ENCODE results near the gene HPSE2. TPM values are rescaled to one million over a fixed set of nuclear protein-coding genes. Genes with fewer than 3 reads are reported as not detected.

HPSE2 gene
- total and polyA plus RNA-seq, 7 experiments from 2014 or later, result not detected

GRCh38 chr10:98450618-98451017, 785.0 kb downstream of the HPSE2 start:
- no peak overlapping the region for H3K4me3 ChIP-seq (ENCODE audit: low read length)
- H3K4me1 ChIP-seq (ENCODE audit: control insufficient read depth in 2 of 2, insufficient read depth in 2 of 2, low read length in 2 of 2), result peaks cover 7 to 10% of the 10 kb centered on the region in 2 donors
- POLR2A ChIA-PET, result no interaction called here
- intact Hi-C loops (cut with micrococcal nuclease), result no loop called here
- H3K4me3 Mint-ChIP-seq, result peak overlapping the region in 1 of 10 donors; percentile 13
- peaks cover 6 to 27% (median 10%) of the 10 kb centered on the region in 5 donors for H3K27me3 Mint-ChIP-seq
- H3K27me3 ChIP-seq (ENCODE audit: control insufficient read depth in 2 of 2, insufficient read depth in 2 of 2, low read length in 2 of 2), result no peaks in the 10 kb centered on the region
- peaks cover 3 to 22% (median 10%) of the 10 kb centered on the region in 7 donors for H3K4me1 Mint-ChIP-seq
- H3K36me3 Mint-ChIP-seq, result no peaks in the 10 kb centered on the region
- H3K9me3 ChIP-seq (ENCODE audit: control insufficient read depth in 2 of 3, low read length in 3 of 3), result no peaks in the 10 kb centered on the region
- H3K36me3 ChIP-seq (ENCODE audit: control insufficient read depth in 2 of 3, insufficient read depth in 3 of 3, low read length in 3 of 3), result peaks cover 0 to 5% (median 0%) of the 10 kb centered on the region in 3 experiments
- H3K9me3 Mint-ChIP-seq, result no peaks in the 10 kb centered on the region
- no peak for DNase-seq
- CTCF ChIA-PET, result no interaction called here
- ATAC-seq, result no peak
- no peak overlapping the region for H3K27ac ChIP-seq (ENCODE audit: low read depth, low read length)
- H3K27ac Mint-ChIP-seq, result no peak overlapping the region

- intact Hi-C loops (cut with micrococcal nuclease), result loop anchor here (5.0 to 10.0 kb wide), 5 partner anchors 317 to 1617 kb away; partner anchors contain the start of genes DNMBP (in 1 of the 2), ENTPD7 (in 1 of the 2), GOT1 (in 1 of the 2) and LCOR (in 1 of the 2)
- ATAC-seq, result no peak
- no peak for DNase-seq
- POLR2A ChIA-PET, result no interaction called here
- H3K27ac Mint-ChIP-seq, result no peak overlapping the region
- H3K4me3 ChIP-seq (ENCODE audit: low read length), result no peak overlapping the region
- H3K4me3 Mint-ChIP-seq, result no peak overlapping the region
- peaks cover 6 to 27% (median 10%) of the 10 kb centered on the region in 5 donors for H3K27me3 Mint-ChIP-seq
- H3K27ac ChIP-seq (ENCODE audit: low read depth, low read length), result no peak overlapping the region
- no peaks in the 10 kb centered on the region for H3K9me3 ChIP-seq (ENCODE audit: control insufficient read depth in 2 of 3, low read length in 3 of 3)
- no peaks in the 10 kb centered on the region for H3K9me3 Mint-ChIP-seq
- CTCF ChIA-PET, result no interaction called here
- H3K27me3 ChIP-seq (ENCODE audit: control insufficient read depth in 2 of 2, insufficient read depth in 2 of 2, low read length in 2 of 2), result no peaks in the 10 kb centered on the region
- peaks cover 19 to 21% of the 10 kb centered on the region in 2 donors for H3K4me1 ChIP-seq (ENCODE audit: control insufficient read depth in 2 of 2, insufficient read depth in 2 of 2, low read length in 2 of 2)
- peaks cover 14 to 36% (median 24%) of the 10 kb centered on the region in 7 donors for H3K4me1 Mint-ChIP-seq
- peaks cover 0 to 14% (median 6%) of the 10 kb centered on the region in 3 experiments for H3K36me3 ChIP-seq (ENCODE audit: control insufficient read depth in 2 of 3, insufficient read depth in 3 of 3, low read length in 3 of 3)
- H3K36me3 Mint-ChIP-seq, result peaks cover 5 to 7% (median 6%) of the 10 kb centered on the region in 5 donors
Observed at GRCh38 chr10:98449287-98449686, 786.4 kb downstream of the HPSE2 start.

- H3K27me3 Mint-ChIP-seq, result peaks cover 0 to 20% (median 6%) of the 10 kb centered on the region in 5 donors
- ChIA-PET CTCF (interaction anchor here (0.6 kb wide), 1 partner anchor 1536 kb away, joined by 3 read pairs; no protein-coding TSS in a partner anchor), POLR2A (interaction anchor here (1.0 to 1.9 kb wide), 2 partner anchors 31 to 32 kb away, joined by 4 to 5 read pairs; no protein-coding TSS in a partner anchor)
- peaks cover 13 to 18% (median 17%) of the 10 kb centered on the region in 5 donors for H3K36me3 Mint-ChIP-seq
- peaks cover 18 to 56% (median 44%) of the 10 kb centered on the region in 7 donors for H3K4me1 Mint-ChIP-seq
- H3K27ac Mint-ChIP-seq, result peak within 1 kb of the TSS; percentile 75 to 97 (median 89)
- Histone ChIP-seq H3K4me1 (ENCODE audit: control insufficient read depth in 2 of 2, insufficient read depth in 2 of 2, low read length in 2 of 2) (peaks cover 19 to 21% of the 10 kb centered on the region in 2 donors), H3K9me3 (ENCODE audit: control insufficient read depth in 2 of 3, low read length in 3 of 3) (no peaks in the 10 kb centered on the region), H3K27ac (ENCODE audit: low read depth, low read length) (peak within 1 kb of the TSS; percentile 88), H3K36me3 (ENCODE audit: control insufficient read depth in 2 of 3, insufficient read depth in 3 of 3, low read length in 3 of 3) (peaks cover 0 to 32% (median 12%) of the 10 kb centered on the region in 3 experiments), H3K27me3 (ENCODE audit: control insufficient read depth in 2 of 2, insufficient read depth in 2 of 2, low read length in 2 of 2) (no peaks in the 10 kb centered on the region), H3K4me3 (ENCODE audit: low read length) (peak within 1 kb of the TSS; percentile 87)
- intact Hi-C loops (cut with micrococcal nuclease), result loop anchor here (1.0 to 10.0 kb wide), 11 partner anchors 21 to 1614 kb away; partner anchors contain the start of genes GOT1 (in 2 of the 2), R3HCC1L (in 2 of the 2), COX15 (in 1 of the 2) and CUTC (in 1 of the 2)
- H3K4me3 Mint-ChIP-seq, result peak within 1 kb of the TSS; percentile 76 to 96 (median 92)
- DNase-seq (peak; percentile 60 to 88 (median 79)), ATAC-seq (peak; percentile 93)
- no peaks in the 10 kb centered on the region for H3K9me3 Mint-ChIP-seq
Observed at GRCh38 chr10:98446661-98447221, 788.9 kb downstream of the HPSE2 start, which contains the start of gene HPS1. HPS1 (minus strand) TSS chr10:98446935; CDS start chr10:98443240, 3,695 bp downstream.

- Histone ChIP-seq H3K36me3 (ENCODE audit: control insufficient read depth in 2 of 3, insufficient read depth in 3 of 3, low read length in 3 of 3) (peaks cover 0 to 38% (median 12%) of the 10 kb centered on the region in 3 experiments), H3K4me3 (ENCODE audit: low read length) (peak overlapping the region; percentile 87), H3K9me3 (ENCODE audit: control insufficient read depth in 2 of 3, low read length in 3 of 3) (no peaks in the 10 kb centered on the region), H3K27ac (ENCODE audit: low read depth, low read length) (peak overlapping the region; percentile 88), H3K27me3 (ENCODE audit: control insufficient read depth in 2 of 2, insufficient read depth in 2 of 2, low read length in 2 of 2) (no peaks in the 10 kb centered on the region), H3K4me1 (ENCODE audit: control insufficient read depth in 2 of 2, insufficient read depth in 2 of 2, low read length in 2 of 2) (peaks cover 19 to 21% of the 10 kb centered on the region in 2 donors)
- CTCF ChIA-PET, result interaction anchor here (2.8 kb wide), 1 partner anchor 21 kb away, joined by 7 read pairs; no protein-coding TSS in a partner anchor
- Mint-ChIP-seq H3K4me1 (peaks cover 20 to 62% (median 50%) of the 10 kb centered on the region in 7 donors), H3K9me3 (no peaks in the 10 kb centered on the region), H3K27me3 (peaks cover 0 to 19% (median 6%) of the 10 kb centered on the region in 5 donors), H3K4me3 (peak overlapping the region; percentile 76 to 96 (median 92)), H3K36me3 (peaks cover 15 to 22% (median 21%) of the 10 kb centered on the region in 5 donors), H3K27ac (peak overlapping the region; percentile 75 to 97 (median 89))
- intact Hi-C loops (cut with micrococcal nuclease), result loop anchor here (1.0 to 10.0 kb wide), 11 partner anchors 21 to 1614 kb away; partner anchors contain the start of genes GOT1 (in 2 of the 2), R3HCC1L (in 2 of the 2), COX15 (in 1 of the 2) and CUTC (in 1 of the 2)
- ATAC-seq, result peak; percentile 31
- POLR2A ChIA-PET, result interaction anchor here (0.7 to 1.9 kb wide), 3 partner anchors 16 to 32 kb away, joined by 3 to 5 read pairs (median 4); no protein-coding TSS in a partner anchor
- DNase-seq, result peak in 7 of 9 donors; percentile 20 to 48 (median 29)
Observed at GRCh38 chr10:98446151-98446660, 789.4 kb downstream of the HPSE2 start.

- DNase-seq (no peak), ATAC-seq (no peak)
- H3K4me3 ChIP-seq (ENCODE audit: low read length), result peak overlapping the region; percentile 87
- H3K27me3 ChIP-seq (ENCODE audit: control insufficient read depth in 2 of 2, insufficient read depth in 2 of 2, low read length in 2 of 2), result no peaks in the 10 kb centered on the region
- peaks cover 19 to 21% of the 10 kb centered on the region in 2 donors for H3K4me1 ChIP-seq (ENCODE audit: control insufficient read depth in 2 of 2, insufficient read depth in 2 of 2, low read length in 2 of 2)
- ChIA-PET POLR2A (interaction anchor here (1.9 kb wide), 1 partner anchor 31 kb away, joined by 5 read pairs; no protein-coding TSS in a partner anchor), CTCF (interaction anchor here (0.8 to 2.8 kb wide), 2 partner anchors 20 to 22 kb away, joined by 3 to 7 read pairs; no protein-coding TSS in a partner anchor)
- Mint-ChIP-seq H3K4me3 (peak overlapping the region; percentile 76 to 96 (median 92)), H3K27ac (peak overlapping the region in 8 of 9 donors; percentile 75 to 93 (median 88)), H3K27me3 (peaks cover 0 to 12% (median 2%) of the 10 kb centered on the region in 5 donors), H3K36me3 (peaks cover 15 to 29% (median 23%) of the 10 kb centered on the region in 5 donors), H3K4me1 (peaks cover 21 to 65% (median 54%) of the 10 kb centered on the region in 7 donors), H3K9me3 (no peaks in the 10 kb centered on the region)
- no peaks in the 10 kb centered on the region for H3K9me3 ChIP-seq (ENCODE audit: control insufficient read depth in 2 of 3, low read length in 3 of 3)
- intact Hi-C loops (cut with micrococcal nuclease), result loop anchor here (5.0 to 10.0 kb wide), 5 partner anchors 313 to 1613 kb away; partner anchors contain the start of genes DNMBP (in 1 of the 2), ENTPD7 (in 1 of the 2), GOT1 (in 1 of the 2) and LCOR (in 1 of the 2)
- H3K36me3 ChIP-seq (ENCODE audit: control insufficient read depth in 2 of 3, insufficient read depth in 3 of 3, low read length in 3 of 3), result peaks cover 0 to 41% (median 12%) of the 10 kb centered on the region in 3 experiments
- H3K27ac ChIP-seq (ENCODE audit: low read depth, low read length), result peak overlapping the region; percentile 88
Observed at GRCh38 chr10:98445200-98445812, 790.3 kb downstream of the HPSE2 start.
